Right lobe of liver (tissue), 6 donors: ENCODE results near the gene CDC20B. TPM values are rescaled to one million over a fixed set of nuclear protein-coding genes. Genes with fewer than 3 reads are reported as not detected.
"Not testable (repeated sequence)": the region's sequence is repeated elsewhere in the genome, so short reads cannot be mapped to it uniquely, and the experiment has no call there.

Source experiments
- ATAC-seq, 4 donors: fragments of 200-7000 bp; cut with Tn5 transposase; one replicate each; pipeline ENCODE4 v1.9.1; 2020; ENCODE audit warnings: mild to moderate bottlenecking in 4 of 4, moderate library complexity in 4 of 4
- DNase-seq, 3 donors: peaks; one replicate each; pipeline ENCODE4 v3.0.0-alpha.2; 2020
- H3K27ac ChIP-seq, 3 donors: fragments of 200-600 bp; one replicate each; pipeline ENCODE4 v1.8.0; 2022
- H3K27me3 ChIP-seq, 2 donors: fragments of 200-600 bp; one replicate each; pipeline ENCODE4 v1.8.0; 2022
- H3K36me3 ChIP-seq, 4 donors: fragments of 200-600 bp; sonication (generic) in 1 of 4; one replicate each; pipeline versions ENCODE4 v1.5.1 to v1.8.0; 2017 to 2022; ENCODE audit warnings: control low read depth in 1 of 4
- H3K4me1 ChIP-seq, 4 donors: fragments of 200-600 bp; sonication (generic) in 1 of 4; one replicate each; pipeline versions ENCODE4 v1.5.1 to v1.8.0; 2017 to 2022; ENCODE audit warnings: control low read depth in 1 of 4
- H3K4me3 ChIP-seq, 3 donors: fragments of 200-600 bp; one replicate each; pipeline ENCODE4 v1.8.0; 2022
- H3K9me3 ChIP-seq, 4 donors: fragments of 200-600 bp; sonication (generic) in 1 of 4; one replicate each; pipeline versions ENCODE4 v1.5.1 to v1.8.0; 2017 to 2022; ENCODE audit warnings: control low read depth in 1 of 4
- POLR2A ChIP-seq: fragments of 450-650 bp; IDR thresholded peaks from one replicate; pipeline ENCODE4 v1.6.1; 2017; ENCODE audit warnings: antibody characterized with exemption, mild to moderate bottlenecking
- WGBS: methylation state at CpG from one replicate; pipeline ENCODE4 v1.1.6; 2018; ENCODE audit warnings: low coverage, low lambda C conversion rate; ENCODE audit not compliant: insufficient coverage; ENCODE audit errors: missing lambda C conversion rate; 5-methylcytosine and 5-hydroxymethylcytosine counted together
- intact Hi-C, 2 donors: fragments of 100-400 bp; cut with DNase I; formaldehyde crosslinking; loops; one replicate each; pipeline versions ENCODE4 v1.11.2 to v1.14.1; 2022
- total RNA-seq, 6 experiments: library from RNA; depleted of rRNA in 2 of 6; stranded (reverse); fragments of >200 nt in 2 of 6; fragmentation: NEBNext Ultra II Directional in 3 of 6; extraction: Animal tissue kit (Norgen Biotek cat#: 25700) in 3 of 6; gene quantifications; one replicate each; pipeline versions ENCODE4 v1.1.0 to v1.2.4, GENCODE V29; 2016 to 2023
- TF ChIP-seq, protein P1 (sequence below), 4 donors: fragments of 200-600 bp in 3 of 4; fragments of 450-650 bp in 1 of 4; IDR thresholded peaks; one replicate each; pipeline versions ENCODE4 v1.5.1 to v1.8.0; 2016 to 2022; ENCODE audit warnings: antibody characterized with exemption in 4 of 4, mild to moderate bottlenecking in 2 of 4
- donor health status: DM: no; HTN: yes; CAD: no.
- donor health status: DM: no; HTN: no; CAD: no.
- donor health status: DM: no; HTN: no; CAD: no.
- donor health status: DM: no; HTN: yes; CAD: no.
- donor health status: DM: no; HTN: yes; CAD: no.

Gene CDC20B
- total RNA-seq, 6 experiments from 2014 or later: not detected

DNA sequence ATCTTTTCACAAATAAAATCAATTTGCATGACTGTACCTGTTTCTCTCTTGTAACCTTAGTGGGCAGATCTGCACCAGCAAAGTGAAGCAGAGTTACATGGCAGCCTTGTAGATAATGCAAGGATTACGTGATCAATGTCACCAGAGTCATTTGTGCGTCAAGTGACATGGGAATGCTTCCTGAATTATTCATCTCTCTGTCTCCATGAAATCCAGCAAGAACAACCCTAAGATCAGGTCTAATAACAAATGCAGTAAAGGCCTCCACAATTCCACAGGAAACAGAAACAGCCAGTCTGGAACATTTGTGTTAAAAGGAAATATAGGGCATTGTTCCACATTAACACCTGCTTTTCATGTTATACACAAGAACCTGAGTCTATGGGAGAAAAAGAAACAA, 62.8 kb downstream of the CDC20B start:
- 71% methylated on average over 2 of the region's 2 CpGs for WGBS
- DNase-seq (no peak), ATAC-seq (no peak)
- no peak for TF ChIP-seq POLR2A
- TF ChIP-seq, protein P1, sequence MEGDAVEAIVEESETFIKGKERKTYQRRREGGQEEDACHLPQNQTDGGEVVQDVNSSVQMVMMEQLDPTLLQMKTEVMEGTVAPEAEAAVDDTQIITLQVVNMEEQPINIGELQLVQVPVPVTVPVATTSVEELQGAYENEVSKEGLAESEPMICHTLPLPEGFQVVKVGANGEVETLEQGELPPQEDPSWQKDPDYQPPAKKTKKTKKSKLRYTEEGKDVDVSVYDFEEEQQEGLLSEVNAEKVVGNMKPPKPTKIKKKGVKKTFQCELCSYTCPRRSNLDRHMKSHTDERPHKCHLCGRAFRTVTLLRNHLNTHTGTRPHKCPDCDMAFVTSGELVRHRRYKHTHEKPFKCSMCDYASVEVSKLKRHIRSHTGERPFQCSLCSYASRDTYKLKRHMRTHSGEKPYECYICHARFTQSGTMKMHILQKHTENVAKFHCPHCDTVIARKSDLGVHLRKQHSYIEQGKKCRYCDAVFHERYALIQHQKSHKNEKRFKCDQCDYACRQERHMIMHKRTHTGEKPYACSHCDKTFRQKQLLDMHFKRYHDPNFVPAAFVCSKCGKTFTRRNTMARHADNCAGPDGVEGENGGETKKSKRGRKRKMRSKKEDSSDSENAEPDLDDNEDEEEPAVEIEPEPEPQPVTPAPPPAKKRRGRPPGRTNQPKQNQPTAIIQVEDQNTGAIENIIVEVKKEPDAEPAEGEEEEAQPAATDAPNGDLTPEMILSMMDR (IDR thresholded peaks at IDR 0.05): no peak
- no peak overlapping the region for H3K27ac ChIP-seq
- intact Hi-C loops: no loop called here
- H3K36me3 ChIP-seq: no peaks in the 10 kb centered on the region
- no peaks in the 10 kb centered on the region for H3K4me1 ChIP-seq
- no peaks in the 10 kb centered on the region for H3K27me3 ChIP-seq
- H3K4me3 ChIP-seq: no peak overlapping the region
- H3K9me3 ChIP-seq: no peaks in the 10 kb centered on the region

DNA sequence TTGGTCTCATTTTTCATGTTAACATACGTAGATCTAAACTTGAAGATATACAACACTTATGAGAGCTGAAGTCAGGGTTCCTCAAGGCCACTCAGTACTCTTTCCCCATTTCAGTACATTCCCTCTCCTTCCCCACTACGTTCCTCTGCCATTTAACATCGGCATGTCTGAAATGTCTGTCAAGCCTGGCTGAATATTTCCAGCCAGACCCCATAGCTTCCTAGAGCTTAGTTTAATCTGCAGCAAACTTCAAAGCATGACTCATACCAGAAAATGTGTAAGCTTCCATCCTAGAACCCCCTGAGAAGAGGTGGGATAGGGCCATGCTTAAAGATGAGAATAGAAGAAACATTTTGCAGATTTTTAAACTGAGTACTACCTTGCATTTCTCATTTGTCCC, 64.3 kb downstream of the CDC20B start:
- no peak overlapping the region for H3K4me3 ChIP-seq
- ATAC-seq (no peak), DNase-seq (no peak)
- H3K27me3 ChIP-seq: no peaks in the 10 kb centered on the region
- no peak overlapping the region for H3K27ac ChIP-seq
- no peaks in the 10 kb centered on the region for H3K9me3 ChIP-seq
- intact Hi-C loops: no loop called here
- no peak for TF ChIP-seq POLR2A
- TF ChIP-seq, protein P1 (IDR thresholded peaks at IDR 0.05): no peak
- 61% methylated on average over 3 of the region's 3 CpGs for WGBS
- no peaks in the 10 kb centered on the region for H3K4me1 ChIP-seq
- no peaks in the 10 kb centered on the region for H3K36me3 ChIP-seq

DNA sequence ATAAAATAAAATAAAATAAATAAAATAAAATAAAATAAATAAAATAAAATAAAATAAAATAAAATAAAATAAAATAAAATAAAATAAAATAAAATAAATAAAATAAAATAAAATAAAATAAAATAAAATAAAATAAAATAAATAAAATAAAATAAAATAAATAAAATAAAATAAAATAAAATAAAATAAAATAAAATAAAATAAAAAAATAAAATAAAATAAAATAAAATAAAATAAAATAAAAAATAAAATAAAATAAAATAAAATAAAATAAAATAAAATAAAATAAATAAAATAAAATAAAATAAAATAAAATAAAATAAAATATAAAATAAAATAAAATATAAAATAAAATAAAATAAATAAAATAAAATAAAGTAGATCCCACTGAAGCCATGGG, 67.0 kb downstream of the CDC20B start:
- H3K27me3 ChIP-seq, H3K9me3 ChIP-seq, H3K4me3 ChIP-seq, intact Hi-C loops, ATAC-seq, H3K4me1 ChIP-seq, H3K36me3 ChIP-seq, DNase-seq, H3K27ac ChIP-seq: not testable (repeated sequence)

DNA sequence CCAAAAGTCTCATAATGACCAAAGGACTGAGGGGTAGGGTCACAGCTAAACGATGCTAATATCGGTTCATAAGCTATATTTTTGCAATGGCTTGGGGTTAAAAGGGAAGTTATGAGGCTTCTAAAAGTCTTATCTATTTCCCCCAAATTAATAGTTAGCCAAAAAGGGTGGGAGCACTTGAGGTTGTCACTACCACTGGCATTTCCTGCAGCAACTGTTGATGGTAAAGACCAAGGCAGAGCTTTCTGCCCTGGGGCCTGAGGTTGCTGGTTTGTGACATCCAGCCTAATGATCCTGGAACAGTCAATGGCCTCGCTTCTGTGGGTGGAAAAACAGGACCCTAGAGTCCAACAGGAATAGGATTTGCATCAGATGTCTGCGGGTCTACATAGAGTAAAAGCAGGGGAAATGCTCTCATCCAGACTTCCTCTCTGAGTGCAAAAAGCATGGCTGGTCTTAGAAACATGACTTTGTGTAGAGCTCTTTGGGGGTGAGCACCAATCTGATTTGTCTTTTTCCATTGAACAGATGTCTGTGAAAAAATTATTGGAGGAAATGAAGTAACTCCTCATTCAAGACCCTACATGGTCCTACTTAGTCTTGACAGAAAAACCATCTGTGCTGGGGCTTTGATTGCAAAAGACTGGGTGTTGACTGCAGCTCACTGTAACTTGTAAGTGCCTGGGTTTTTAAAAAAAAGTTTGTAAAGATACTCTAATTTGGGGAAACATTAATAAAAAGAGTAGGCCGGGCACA, 67.9 kb downstream of the CDC20B start:
- 67% methylated on average over 4 of the region's 5 CpGs for WGBS
- intact Hi-C loops: no loop called here
- no peak overlapping the region for H3K27ac ChIP-seq
- H3K27me3 ChIP-seq: no peaks in the 10 kb centered on the region
- no peaks in the 10 kb centered on the region for H3K36me3 ChIP-seq
- no peak overlapping the region for H3K4me3 ChIP-seq
- ATAC-seq (no peak), DNase-seq (no peak)
- no peaks in the 10 kb centered on the region for H3K9me3 ChIP-seq
- H3K4me1 ChIP-seq: no peaks in the 10 kb centered on the region
- TF ChIP-seq POLR2A: no peak
- TF ChIP-seq, protein P1 (IDR thresholded peaks at IDR 0.05): no peak

DNA sequence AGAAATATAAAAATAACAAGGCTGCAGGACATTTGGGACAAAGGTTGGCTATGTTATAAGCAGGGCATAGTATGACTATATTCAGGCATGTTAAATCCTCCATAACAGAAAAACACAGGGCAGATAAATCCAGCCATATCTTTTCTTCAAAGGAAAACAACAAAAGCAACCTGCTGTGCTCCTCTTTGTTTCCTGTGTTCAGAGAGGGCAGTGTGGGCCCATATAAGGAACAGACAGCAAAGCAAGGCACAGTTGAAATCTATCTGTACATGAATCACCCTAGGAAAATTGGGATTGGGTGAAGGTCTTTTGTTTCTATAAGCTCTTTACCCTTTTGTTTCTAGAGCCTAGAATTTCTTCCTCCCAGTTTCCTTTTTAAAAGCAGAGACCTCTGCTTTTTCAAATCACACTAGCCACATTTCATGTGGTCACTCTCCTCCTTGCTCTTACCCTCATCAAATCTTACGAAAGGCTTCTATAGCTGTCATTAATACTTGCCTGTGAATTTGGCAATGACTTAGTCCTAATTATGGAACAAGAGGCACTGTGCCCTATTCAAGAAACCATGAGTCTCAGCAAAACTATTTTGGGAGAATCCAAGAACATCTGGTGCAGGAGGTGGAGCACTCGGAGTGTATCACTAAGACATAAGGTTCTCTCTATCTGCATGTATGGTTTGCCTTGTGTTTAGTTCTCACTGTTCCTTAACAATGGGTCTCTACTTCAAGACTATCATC, 68.8 kb downstream of the CDC20B start:
- ATAC-seq (no peak), DNase-seq (no peak)
- TF ChIP-seq, protein P1 (IDR thresholded peaks at IDR 0.05): no peak
- no peak for TF ChIP-seq POLR2A
- WGBS: 66% methylated on average over 2 of the region's 2 CpGs
- Histone ChIP-seq H3K36me3 (no peaks in the 10 kb centered on the region), H3K27me3 (no peaks in the 10 kb centered on the region), H3K27ac (no peak overlapping the region), H3K9me3 (no peaks in the 10 kb centered on the region), H3K4me1 (no peaks in the 10 kb centered on the region), H3K4me3 (no peak overlapping the region)
- intact Hi-C loops: no loop called here
